T-helper 1 cell treated with Interleukin-12 subunit alpha and Interleukin-12 subunit beta and Interleukin-4 antibody, amounts not matched to agents 30 ng/mL and 1 ng/mL, for 36 hours (primary cell): Measurements from ENCODE around the gene GSG1L. TPM values are rescaled to one million over a fixed set of nuclear protein-coding genes. Genes with fewer than 3 reads are reported as not detected.
"Not testable (repeated sequence)": the region's sequence is repeated elsewhere in the genome, so short reads cannot be mapped to it uniquely, and the experiment has no call there.

ENCODE experiments used
- intact Hi-C: fragments of 100-400 bp; cut with micrococcal nuclease; formaldehyde crosslinking; loops from one replicate; pipeline ENCODE4 v1.15.1; 2024
- total RNA-seq: library from RNA; stranded (reverse); gene quantifications from 2 replicates; pipeline ENCODE4 v1.2.3, GENCODE V29; 2022

Gene GSG1L
- total RNA-seq, 1 donor from 2014 or later, result not detected

- intact Hi-C loops, result no loop called here
Observed at GRCh38 chr16:27906883-27907282, 156.6 kb downstream of the GSG1L start.

- intact Hi-C loops, result no loop called here
Observed at GRCh38 chr16:27903046-27903655, 160.4 kb downstream of the GSG1L start.

- intact Hi-C loops, result no loop called here
Observed at GRCh38 chr16:27902551-27902950, 161.0 kb downstream of the GSG1L start.

GRCh38 chr16:27901956-27902355 lies 161.6 kb downstream of the GSG1L start:
- intact Hi-C loops, result no loop called here

GRCh38 chr16:27899736-27900135 lies 163.8 kb downstream of the GSG1L start:
- intact Hi-C loops, result no loop called here

- intact Hi-C loops, result no loop called here
Observed at GRCh38 chr16:27894386-27894785, 169.1 kb downstream of the GSG1L start.

GRCh38 chr16:27892879-27893278 lies 170.6 kb downstream of the GSG1L start:
- intact Hi-C loops, result no loop called here

GRCh38 chr16:27890866-27891265 lies 172.6 kb downstream of the GSG1L start:
- intact Hi-C loops, result no loop called here

- intact Hi-C loops, result no loop called here
Observed at GRCh38 chr16:27890006-27890405, 173.5 kb downstream of the GSG1L start.

GRCh38 chr16:27883576-27883975 lies 179.9 kb downstream of the GSG1L start:
- intact Hi-C loops, result no loop called here

GRCh38 chr16:27880287-27880686 lies 183.2 kb downstream of the GSG1L start:
- intact Hi-C loops, result no loop called here

- intact Hi-C loops, result no loop called here
Observed at GRCh38 chr16:27879601-27880247, 183.8 kb downstream of the GSG1L start.

- intact Hi-C loops, result not testable (repeated sequence)
Observed at GRCh38 chr16:27872627-27873026, 190.9 kb downstream of the GSG1L start.

GRCh38 chr16:27870116-27870798 lies 193.3 kb downstream of the GSG1L start:
- intact Hi-C loops, result no loop called here

GRCh38 chr16:27869411-27869810 lies 194.1 kb downstream of the GSG1L start:
- intact Hi-C loops, result loop anchor here (10.0 kb wide), 1 partner anchor 235 kb away; no protein-coding TSS in a partner anchor

- intact Hi-C loops, result loop anchor here (10.0 kb wide), 1 partner anchor 233 kb away; no protein-coding TSS in a partner anchor
Observed at GRCh38 chr16:27868180-27868579, 195.3 kb downstream of the GSG1L start.

GRCh38 chr16:27867122-27868110 lies 196.1 kb downstream of the GSG1L start:
- intact Hi-C loops, result loop anchor here (10.0 kb wide), 1 partner anchor 233 kb away; no protein-coding TSS in a partner anchor

- intact Hi-C loops, result loop anchor here (10.0 kb wide), 1 partner anchor 229 kb away; no protein-coding TSS in a partner anchor
Observed at GRCh38 chr16:27863377-27863776, 200.1 kb downstream of the GSG1L start.

GRCh38 chr16:27862953-27863352 lies 200.6 kb downstream of the GSG1L start:
- intact Hi-C loops, result loop anchor here (10.0 kb wide), 1 partner anchor 228 kb away; no protein-coding TSS in a partner anchor

- intact Hi-C loops, result loop anchor here (10.0 kb wide), 1 partner anchor 225 kb away; no protein-coding TSS in a partner anchor
Observed at GRCh38 chr16:27860091-27860490, 203.4 kb downstream of the GSG1L start.

GRCh38 chr16:27859020-27859419 lies 204.5 kb downstream of the GSG1L start:
- intact Hi-C loops, result no loop called here
